ENCODE results near the gene PCDH15.
"Not testable (repeated sequence)": the region's sequence is repeated elsewhere in the genome, so short reads cannot be mapped to it uniquely, and the experiment has no call there.

PCDH15 gene

GRCh38 chr10:54394598-54394997 is 406.4 kb downstream of the PCDH15 start:
- not testable (repeated sequence) for DNase-seq (ENCODE audit: low read depth in 2 of 2)

- DNase-seq (ENCODE audit: low read depth in 2 of 2) = no peak
Observed at GRCh38 chr10:54372179-54372578, 428.9 kb downstream of the PCDH15 start.

- DNase-seq (ENCODE audit: low read depth in 2 of 2) = no peak
Observed at GRCh38 chr10:54368984-54369383, 432.0 kb downstream of the PCDH15 start.

- DNase-seq (ENCODE audit: low read depth in 2 of 2) = no peak
Observed at GRCh38 chr10:54363390-54363789, 437.6 kb downstream of the PCDH15 start.

- DNase-seq (ENCODE audit: low read depth in 2 of 2) = no peak
Observed at GRCh38 chr10:54342058-54342457, 459.0 kb downstream of the PCDH15 start.

GRCh38 chr10:54335296-54335695 is 465.7 kb downstream of the PCDH15 start:
- no peak for DNase-seq (ENCODE audit: low read depth in 2 of 2)

- no peak for DNase-seq (ENCODE audit: low read depth in 2 of 2)
Observed at GRCh38 chr10:54319341-54319740, 481.7 kb downstream of the PCDH15 start.

- no peak for DNase-seq (ENCODE audit: low read depth in 2 of 2)
Observed at GRCh38 chr10:54318470-54318869, 482.6 kb downstream of the PCDH15 start.

- DNase-seq (ENCODE audit: low read depth in 2 of 2) = no peak
Observed at GRCh38 chr10:54314430-54314829, 486.6 kb downstream of the PCDH15 start.

GRCh38 chr10:54284526-54285193 is 516.4 kb downstream of the PCDH15 start:
- no peak for DNase-seq (ENCODE audit: low read depth in 2 of 2)

GRCh38 chr10:54282012-54282411 is 519.0 kb downstream of the PCDH15 start:
- DNase-seq (ENCODE audit: low read depth in 2 of 2) = no peak

GRCh38 chr10:54266395-54266794 is 534.6 kb downstream of the PCDH15 start:
- no peak for DNase-seq (ENCODE audit: low read depth in 2 of 2)

- DNase-seq (ENCODE audit: low read depth in 2 of 2) = no peak
Observed at GRCh38 chr10:54262726-54263125, 538.3 kb downstream of the PCDH15 start.

- no peak for DNase-seq (ENCODE audit: low read depth in 2 of 2)
Observed at GRCh38 chr10:54259104-54259503, 541.9 kb downstream of the PCDH15 start.

GRCh38 chr10:54234832-54235231 is 566.2 kb downstream of the PCDH15 start:
- no peak for DNase-seq (ENCODE audit: low read depth in 2 of 2)

- no peak for DNase-seq (ENCODE audit: low read depth in 2 of 2)
Observed at GRCh38 chr10:54203401-54203800, 597.6 kb downstream of the PCDH15 start.

- DNase-seq (ENCODE audit: low read depth in 2 of 2) = no peak
Observed at GRCh38 chr10:54198051-54198450, 603.0 kb downstream of the PCDH15 start.

- no peak for DNase-seq (ENCODE audit: low read depth in 2 of 2)
Observed at GRCh38 chr10:54194806-54195205, 606.2 kb downstream of the PCDH15 start.

GRCh38 chr10:54159924-54160323 is 641.1 kb downstream of the PCDH15 start:
- DNase-seq (ENCODE audit: low read depth in 2 of 2) = no peak

- DNase-seq (ENCODE audit: low read depth in 2 of 2) = no peak
Observed at GRCh38 chr10:54148508-54148907, 652.5 kb downstream of the PCDH15 start.

- no peak for DNase-seq (ENCODE audit: low read depth in 2 of 2)
Observed at GRCh38 chr10:54139819-54140428, 661.1 kb downstream of the PCDH15 start.

- no peak for DNase-seq (ENCODE audit: low read depth in 2 of 2)
Observed at GRCh38 chr10:54137396-54137795, 663.6 kb downstream of the PCDH15 start.

GRCh38 chr10:54133203-54133602 is 667.8 kb downstream of the PCDH15 start:
- no peak for DNase-seq (ENCODE audit: low read depth in 2 of 2)

- DNase-seq (ENCODE audit: low read depth in 2 of 2) = no peak
Observed at GRCh38 chr10:54131833-54132232, 669.2 kb downstream of the PCDH15 start.
